Breast epithelium (tissue), 4 donors: ENCODE measurements around the gene TRMT11. TPM values are rescaled to one million over a fixed set of nuclear protein-coding genes. Genes with fewer than 3 reads are reported as not detected.

Experiments
- DNase-seq, 2 donors: peaks; one replicate each; pipeline ENCODE4 v3.0.0-alpha.2; 2019; ENCODE audit warnings: low spot score in 2 of 2
- H3K27ac ChIP-seq, 2 donors: fragments of 200-600 bp; sonication (generic) in 1 of 2; one replicate each; pipeline ENCODE4 v1.5.1; 2016 to 2019; ENCODE audit warnings: mild to moderate bottlenecking in 1 of 2
- H3K27me3 ChIP-seq, 2 donors: fragments of 200-600 bp; sonication (generic) in 1 of 2; one replicate each; pipeline versions ENCODE4 v1.5.1 to v1.6.0; 2017 to 2019; ENCODE audit warnings: control low read depth in 1 of 2, mild to moderate bottlenecking in 1 of 2
- H3K36me3 ChIP-seq: fragments of 200-600 bp; one replicate; pipeline ENCODE4 v1.5.1; 2019
- H3K4me1 ChIP-seq, 2 donors: fragments of 200-600 bp; sonication (generic); one replicate each; pipeline ENCODE4 v1.5.1; 2016 to 2019; ENCODE audit warnings: control low read depth in 1 of 2
- H3K4me3 ChIP-seq, 3 donors: fragments of 200-600 bp; sonication (generic); 1 replicate in 2 of 3; 2 replicates in 1 of 3; pipeline ENCODE4 v1.5.1; 2016 to 2019; ENCODE audit warnings: mild to moderate bottlenecking in 3 of 3, moderate library complexity in 2 of 3
- H3K9me3 ChIP-seq, 2 donors: fragments of 200-600 bp; sonication (generic) in 1 of 2; one replicate each; pipeline ENCODE4 v1.5.1; 2016 to 2019; ENCODE audit warnings: control low read depth in 1 of 2
- CTCF ChIP-seq, 3 donors: fragments of 450-650 bp; IDR thresholded peaks; one replicate each; pipeline ENCODE4 v1.5.1; 2016 to 2017; ENCODE audit warnings: antibody characterized with exemption in 3 of 3, mild to moderate bottlenecking in 3 of 3, moderate library complexity in 3 of 3
- POLR2A ChIP-seq: fragments of 450-650 bp; IDR thresholded peaks from one replicate; pipeline ENCODE4 v1.6.1; 2016; ENCODE audit warnings: antibody characterized with exemption, mild to moderate bottlenecking, moderate library complexity
- POLR2AphosphoS5 ChIP-seq, 3 donors: sonication (generic); formaldehyde crosslinking; IDR thresholded peaks; one replicate each; pipeline ENCODE4 v1.6.1; 2017; ENCODE audit warnings: antibody characterized with exemption in 3 of 3
- intact Hi-C: fragments of 100-400 bp; cut with DNase I; formaldehyde crosslinking; loops from one replicate; pipeline ENCODE4 v1.15.1; 2023; ENCODE audit warnings: low total_unique reads
- total RNA-seq, 3 donors: library from RNA; depleted of rRNA; stranded (reverse); fragments of >200 nt; gene quantifications; one replicate each; pipeline ENCODE4 v1.1.0, GENCODE V29; 2016

Gene TRMT11
- total RNA-seq, 3 donors from 2014 or later: 17.3 to 48.3 (median 39.7) TPM

GRCh38 chr6:125956506-125957390, 29.6 kb upstream of the TRMT11 start, which contains the start of gene HINT3:
TSS of gene HINT3 (plus strand) at chr6:125956770. CDS start at chr6:125956978, 208 bp downstream.
- peaks cover 0 to 6% of the 10 kb centered on the region in 2 donors for H3K4me1 ChIP-seq
- intact Hi-C loops: no loop called here
- H3K27me3 ChIP-seq: no peaks in the 10 kb centered on the region

GRCh38 chr6:125957391-125957693, 29.0 kb upstream of the TRMT11 start:
- peak overlapping the region; percentile 98 for H3K27ac ChIP-seq
- H3K9me3 ChIP-seq: no peaks in the 10 kb centered on the region
- TF ChIP-seq POLR2A (no peak), POLR2AphosphoS5 (IDR thresholded peaks at IDR 0.05) (no peak), CTCF (IDR thresholded peaks at IDR 0.05) (no peak)
- H3K4me3 ChIP-seq: peak overlapping the region; percentile 74 to 95 (median 90)
- intact Hi-C loops: no loop called here
- no peak for DNase-seq
- H3K4me1 ChIP-seq: peaks cover 0 to 6% of the 10 kb centered on the region in 2 donors
- H3K36me3 ChIP-seq: no peaks in the 10 kb centered on the region
- no peaks in the 10 kb centered on the region for H3K27me3 ChIP-seq

More at GRCh38 chr6:125956506-125957390, 29.6 kb upstream of the TRMT11 start, which contains the start of gene HINT3:
- peak; percentile 96 for DNase-seq
- Histone ChIP-seq H3K27ac (peak within 1 kb of the TSS; percentile 98), H3K9me3 (no peaks in the 10 kb centered on the region), H3K4me3 (peak within 1 kb of the TSS; percentile 74 to 95 (median 90)), H3K36me3 (no peaks in the 10 kb centered on the region)
- TF ChIP-seq CTCF (IDR thresholded peaks at IDR 0.05) (peak; percentile 98 to 99 (median 99)), POLR2A (peak; percentile 48), POLR2AphosphoS5 (IDR thresholded peaks at IDR 0.05) (peak; percentile 95 to 97 (median 96))

GRCh38 chr6:125957845-125958244, 28.5 kb upstream of the TRMT11 start:
- intact Hi-C loops: no loop called here
- DNase-seq: no peak
- Histone ChIP-seq H3K9me3 (no peaks in the 10 kb centered on the region), H3K36me3 (no peaks in the 10 kb centered on the region), H3K4me1 (peaks cover 0 to 6% of the 10 kb centered on the region in 2 donors), H3K4me3 (peak overlapping the region; percentile 74 to 95 (median 90)), H3K27ac (peak overlapping the region; percentile 98), H3K27me3 (no peaks in the 10 kb centered on the region)
- TF ChIP-seq CTCF (IDR thresholded peaks at IDR 0.05): no peak
- TF ChIP-seq POLR2A: peak; percentile 31
- peak in 1 of 3 donors; percentile 48 for TF ChIP-seq POLR2AphosphoS5 (IDR thresholded peaks at IDR 0.05)

- no peak for DNase-seq
- intact Hi-C loops: no loop called here
Measured at GRCh38 chr6:125959041-125959440, 27.3 kb upstream of the TRMT11 start.

More at GRCh38 chr6:125959041-125959440, 27.3 kb upstream of the TRMT11 start:
- Histone ChIP-seq H3K27ac (peak overlapping the region; percentile 98), H3K27me3 (no peaks in the 10 kb centered on the region), H3K4me1 (peaks cover 0 to 6% of the 10 kb centered on the region in 2 donors), H3K4me3 (peak overlapping the region in 1 of 3 donors; percentile 95), H3K36me3 (no peaks in the 10 kb centered on the region), H3K9me3 (no peaks in the 10 kb centered on the region)
- TF ChIP-seq POLR2AphosphoS5 (IDR thresholded peaks at IDR 0.05) (no peak), CTCF (IDR thresholded peaks at IDR 0.05) (no peak), POLR2A (no peak)
